Measurements from ENCODE around the gene NEK7.

NEK7 gene

GRCh38 chr1:198171667-198172540 is 15.1 kb downstream of the NEK7 start:
- H2AFZ ChIP-seq (ENCODE audit: low read depth, low read length, severe bottlenecking), result no peak overlapping the region
- H4K20me1 ChIP-seq (ENCODE audit: low read depth, low read length), result peaks cover 18% of the 10 kb centered on the region
- no peaks in the 10 kb centered on the region for H3F3A ChIP-seq (ENCODE audit: insufficient read depth)
- H3K9me2 ChIP-seq (replicated peaks; ENCODE audit: insufficient read depth, low read length), result no peaks in the 10 kb centered on the region
- no peaks in the 10 kb centered on the region for H3K36me3 ChIP-seq (ENCODE audit: low read length)
- H3K9me3 ChIP-seq (ENCODE audit: insufficient read depth, low read length), result no peaks in the 10 kb centered on the region
- H3K27me3 ChIP-seq (ENCODE audit: low read length), result no peaks in the 10 kb centered on the region
- peaks cover 22% of the 10 kb centered on the region for H3K79me2 ChIP-seq (ENCODE audit: insufficient read depth, low read length)
- no peak for TF ChIP-seq EZH2phosphoT487 (conservative IDR thresholded peaks at IDR 0.05; ENCODE audit: low read length)
- TF ChIP-seq, protein P1, sequence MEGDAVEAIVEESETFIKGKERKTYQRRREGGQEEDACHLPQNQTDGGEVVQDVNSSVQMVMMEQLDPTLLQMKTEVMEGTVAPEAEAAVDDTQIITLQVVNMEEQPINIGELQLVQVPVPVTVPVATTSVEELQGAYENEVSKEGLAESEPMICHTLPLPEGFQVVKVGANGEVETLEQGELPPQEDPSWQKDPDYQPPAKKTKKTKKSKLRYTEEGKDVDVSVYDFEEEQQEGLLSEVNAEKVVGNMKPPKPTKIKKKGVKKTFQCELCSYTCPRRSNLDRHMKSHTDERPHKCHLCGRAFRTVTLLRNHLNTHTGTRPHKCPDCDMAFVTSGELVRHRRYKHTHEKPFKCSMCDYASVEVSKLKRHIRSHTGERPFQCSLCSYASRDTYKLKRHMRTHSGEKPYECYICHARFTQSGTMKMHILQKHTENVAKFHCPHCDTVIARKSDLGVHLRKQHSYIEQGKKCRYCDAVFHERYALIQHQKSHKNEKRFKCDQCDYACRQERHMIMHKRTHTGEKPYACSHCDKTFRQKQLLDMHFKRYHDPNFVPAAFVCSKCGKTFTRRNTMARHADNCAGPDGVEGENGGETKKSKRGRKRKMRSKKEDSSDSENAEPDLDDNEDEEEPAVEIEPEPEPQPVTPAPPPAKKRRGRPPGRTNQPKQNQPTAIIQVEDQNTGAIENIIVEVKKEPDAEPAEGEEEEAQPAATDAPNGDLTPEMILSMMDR (IDR thresholded peaks at IDR 0.05; ENCODE audit: insufficient read depth, low read length, poor library complexity, severe bottlenecking), result no peak
- H3K4me3 ChIP-seq (ENCODE audit: insufficient read depth, low read length, poor library complexity, severe bottlenecking), result no peak overlapping the region
- no peak overlapping the region for H3K27ac ChIP-seq (ENCODE audit: low read depth, low read length)
- H3K4me2 ChIP-seq (ENCODE audit: low read depth, low read length, poor library complexity, severe bottlenecking), result no peak overlapping the region
- H3K9ac ChIP-seq (ENCODE audit: low read length), result no peak overlapping the region

GRCh38 chr1:198173832-198174231 is 17.0 kb downstream of the NEK7 start:
- Histone ChIP-seq H3K9ac (ENCODE audit: low read length) (no peak overlapping the region), H3K27ac (ENCODE audit: low read depth, low read length) (no peak overlapping the region), H3K4me3 (ENCODE audit: insufficient read depth, low read length, poor library complexity, severe bottlenecking) (no peak overlapping the region), H3K4me2 (ENCODE audit: low read depth, low read length, poor library complexity, severe bottlenecking) (no peak overlapping the region), H3F3A (ENCODE audit: insufficient read depth) (no peaks in the 10 kb centered on the region), H4K20me1 (ENCODE audit: low read depth, low read length) (peaks cover 17% of the 10 kb centered on the region), H3K27me3 (ENCODE audit: low read length) (no peaks in the 10 kb centered on the region), H3K9me3 (ENCODE audit: insufficient read depth, low read length) (no peaks in the 10 kb centered on the region), H2AFZ (ENCODE audit: low read depth, low read length, severe bottlenecking) (no peak overlapping the region), H3K79me2 (ENCODE audit: insufficient read depth, low read length) (peaks cover 26% of the 10 kb centered on the region), H3K9me2 (replicated peaks; ENCODE audit: insufficient read depth, low read length) (no peaks in the 10 kb centered on the region), H3K36me3 (ENCODE audit: low read length) (no peaks in the 10 kb centered on the region)
- TF ChIP-seq, protein P1 (IDR thresholded peaks at IDR 0.05; ENCODE audit: insufficient read depth, low read length, poor library complexity, severe bottlenecking), result no peak
- TF ChIP-seq EZH2phosphoT487 (conservative IDR thresholded peaks at IDR 0.05; ENCODE audit: low read length), result no peak

- TF ChIP-seq, protein P1 (IDR thresholded peaks at IDR 0.05; ENCODE audit: insufficient read depth, low read length, poor library complexity, severe bottlenecking), result no peak
- no peak for TF ChIP-seq EZH2phosphoT487 (conservative IDR thresholded peaks at IDR 0.05; ENCODE audit: low read length)
- Histone ChIP-seq H3K9ac (ENCODE audit: low read length) (no peak overlapping the region), H3K4me2 (ENCODE audit: low read depth, low read length, poor library complexity, severe bottlenecking) (no peak overlapping the region), H3K79me2 (ENCODE audit: insufficient read depth, low read length) (peaks cover 22% of the 10 kb centered on the region), H3F3A (ENCODE audit: insufficient read depth) (no peaks in the 10 kb centered on the region), H3K9me2 (replicated peaks; ENCODE audit: insufficient read depth, low read length) (no peaks in the 10 kb centered on the region), H4K20me1 (ENCODE audit: low read depth, low read length) (peaks cover 22% of the 10 kb centered on the region), H3K36me3 (ENCODE audit: low read length) (no peaks in the 10 kb centered on the region), H3K27ac (ENCODE audit: low read depth, low read length) (no peak overlapping the region), H2AFZ (ENCODE audit: low read depth, low read length, severe bottlenecking) (no peak overlapping the region), H3K9me3 (ENCODE audit: insufficient read depth, low read length) (no peaks in the 10 kb centered on the region), H3K27me3 (ENCODE audit: low read length) (no peaks in the 10 kb centered on the region), H3K4me3 (ENCODE audit: insufficient read depth, low read length, poor library complexity, severe bottlenecking) (no peak overlapping the region)
Observed at GRCh38 chr1:198174297-198174696, 17.5 kb downstream of the NEK7 start.
